GM10266 (cell line): ENCODE data around the gene WRNIP1.

ENCODE experiments used
- DNase-seq: peaks from one replicate; pipeline ENCODE4 v3.0.0; 2012; ENCODE audit errors: extremely low spot score
- CTCF ChIP-seq: IDR thresholded peaks from 2 replicates; pipeline ENCODE4 v1.5.1; 2012; ENCODE audit warnings: mild to moderate bottlenecking, low read depth; ENCODE audit not compliant: control insufficient read depth, insufficient read depth; ENCODE audit errors: missing control alignments

The WRNIP1 gene

DNA sequence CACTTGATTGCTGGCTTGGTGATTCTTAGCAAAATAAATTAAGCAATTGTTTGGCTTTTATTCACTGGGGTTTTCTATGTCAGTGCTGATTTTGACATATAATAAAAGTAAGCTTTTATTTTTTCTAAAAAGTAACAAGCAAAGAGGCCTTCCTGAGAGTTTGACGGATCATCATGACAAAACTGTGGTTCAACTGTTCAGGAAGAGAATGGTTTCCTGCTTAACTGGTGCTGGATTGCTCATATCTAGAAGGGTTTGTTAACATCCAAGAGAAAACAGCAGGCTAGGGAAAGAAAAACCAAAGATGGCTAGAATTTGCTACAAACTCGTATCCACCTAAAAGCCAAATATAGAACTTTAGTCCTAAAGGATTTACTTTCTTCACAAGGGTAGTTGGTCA is 55.2 kb downstream of the WRNIP1 start:
- DNase-seq, result no peak
- no peak for TF ChIP-seq CTCF

DNA sequence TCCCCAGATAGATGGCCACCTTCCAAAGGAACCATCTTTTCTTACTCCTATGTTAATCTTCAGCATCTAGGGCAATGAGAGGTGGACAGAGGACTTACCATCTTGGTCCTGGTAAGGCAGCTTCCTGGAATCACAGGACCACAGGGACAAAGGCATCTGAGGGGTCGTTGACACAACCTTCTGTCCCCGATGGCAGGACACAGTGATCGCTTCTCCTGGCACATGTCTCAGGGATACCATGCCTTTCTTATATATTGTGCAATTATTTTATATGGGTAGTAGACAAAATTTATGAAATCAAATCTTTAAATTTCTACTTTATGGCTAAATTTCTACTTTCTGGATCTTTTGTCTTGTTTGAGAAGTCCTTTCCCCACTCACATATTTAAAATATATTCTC is 56.4 kb downstream of the WRNIP1 start:
- DNase-seq, result no peak
- TF ChIP-seq CTCF, result no peak

GRCh38 chr6:2823104-2823850 is 58.1 kb downstream of the WRNIP1 start:
- no peak for TF ChIP-seq CTCF
- no peak for DNase-seq

- TF ChIP-seq CTCF, result no peak
- DNase-seq, result no peak
These were observed 60.9 kb downstream of the WRNIP1 start for GRCh38 chr6:2826131-2826530.

- DNase-seq, result no peak
- TF ChIP-seq CTCF, result no peak
These were observed 61.9 kb downstream of the WRNIP1 start for GRCh38 chr6:2827142-2827541.

DNA sequence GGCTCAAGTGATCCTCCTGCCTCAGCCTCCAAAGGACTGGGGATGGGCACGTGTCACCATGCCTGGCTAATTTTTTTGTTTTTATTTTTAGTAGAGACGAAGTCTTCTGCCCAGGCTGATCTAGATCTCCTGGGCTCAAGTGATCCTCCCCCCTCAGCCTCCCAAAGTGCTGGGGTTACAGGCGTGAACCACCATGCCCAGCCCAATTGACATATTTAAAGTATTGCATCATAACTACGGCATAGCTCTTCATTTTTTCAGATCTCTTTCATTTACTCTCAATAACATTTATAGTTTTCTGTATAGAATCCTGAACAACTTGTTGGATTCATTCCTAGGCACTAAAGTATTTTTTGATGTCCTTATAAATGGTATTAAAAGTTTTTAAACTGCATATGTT is 63.4 kb downstream of the WRNIP1 start:
- DNase-seq, result no peak
- no peak for TF ChIP-seq CTCF

DNA sequence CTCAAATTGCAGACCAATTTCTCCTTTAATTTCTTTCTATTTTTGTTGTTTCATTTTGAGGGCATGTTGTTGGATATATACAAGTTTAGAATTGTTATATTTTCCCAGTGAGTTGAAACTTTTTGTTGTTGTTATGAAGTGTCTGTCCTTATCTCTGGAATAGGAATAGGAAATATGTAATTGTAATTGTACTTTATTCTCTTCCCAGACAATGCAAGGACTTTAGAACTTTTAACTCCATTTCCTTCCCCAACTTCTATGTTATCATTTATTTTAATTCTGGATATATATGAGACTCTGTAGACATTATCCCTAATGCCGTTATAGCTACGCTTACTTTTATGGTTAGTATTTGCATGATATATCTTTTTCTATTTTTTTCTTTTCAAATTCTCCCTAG is 64.1 kb downstream of the WRNIP1 start:
- no peak for DNase-seq
- no peak for TF ChIP-seq CTCF
